ENCODE measurements around the gene HLA-DOB. TPM values are rescaled to one million over a fixed set of nuclear protein-coding genes. Genes with fewer than 3 reads are reported as not detected.
A peak's percentile ranks its signal among the peaks of the same experiment; 100 is the strongest.
"Not testable (repeated sequence)": the region's sequence is repeated elsewhere in the genome, so short reads cannot be mapped to it uniquely, and the experiment has no call there.

HLA-DOB gene
- total RNA-seq, 4 donors from 2014 or later: 1.3 to 1.6 TPM; not detected in 2

DNA sequence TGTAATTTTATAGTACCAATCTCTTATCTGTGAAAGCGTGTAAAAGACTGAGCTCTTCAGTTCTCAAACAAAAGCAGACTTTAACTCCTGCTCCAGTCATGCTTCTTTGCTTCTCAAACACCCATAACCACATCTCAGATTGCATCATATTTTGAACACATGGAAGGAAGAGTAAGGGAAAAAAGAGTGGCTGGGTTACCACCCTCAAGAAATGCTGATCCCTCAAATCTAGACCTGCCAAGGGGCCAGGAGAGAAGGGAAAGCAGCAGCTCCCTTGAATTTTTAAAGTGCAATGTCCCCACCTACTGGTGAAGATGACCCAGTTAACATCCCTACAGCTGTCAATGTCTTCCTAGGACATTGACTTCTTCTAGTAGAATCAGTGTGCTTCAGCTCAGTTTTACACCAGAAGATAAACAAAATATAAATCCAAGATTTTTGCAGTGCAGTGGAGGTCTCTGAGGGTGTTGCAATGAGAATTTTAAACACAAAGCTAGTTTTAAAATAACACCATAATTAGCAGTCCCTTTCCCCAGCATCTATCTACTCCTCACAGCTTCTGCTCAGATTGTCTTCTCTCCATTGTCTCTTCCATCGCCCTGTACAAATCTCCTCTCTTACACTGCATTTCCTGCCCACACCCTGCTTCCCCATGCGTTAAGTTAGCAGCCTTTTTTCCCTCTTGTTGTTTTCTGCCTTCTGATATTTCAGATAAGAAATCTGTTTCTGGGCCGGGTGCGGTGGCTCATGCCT, 30.8 kb downstream of the HLA-DOB start:
- H3K9me3 ChIP-seq: no peaks in the 10 kb centered on the region
- no peak for TF ChIP-seq POLR2A (IDR thresholded peaks at IDR 0.05)
- TF ChIP-seq, protein P1, sequence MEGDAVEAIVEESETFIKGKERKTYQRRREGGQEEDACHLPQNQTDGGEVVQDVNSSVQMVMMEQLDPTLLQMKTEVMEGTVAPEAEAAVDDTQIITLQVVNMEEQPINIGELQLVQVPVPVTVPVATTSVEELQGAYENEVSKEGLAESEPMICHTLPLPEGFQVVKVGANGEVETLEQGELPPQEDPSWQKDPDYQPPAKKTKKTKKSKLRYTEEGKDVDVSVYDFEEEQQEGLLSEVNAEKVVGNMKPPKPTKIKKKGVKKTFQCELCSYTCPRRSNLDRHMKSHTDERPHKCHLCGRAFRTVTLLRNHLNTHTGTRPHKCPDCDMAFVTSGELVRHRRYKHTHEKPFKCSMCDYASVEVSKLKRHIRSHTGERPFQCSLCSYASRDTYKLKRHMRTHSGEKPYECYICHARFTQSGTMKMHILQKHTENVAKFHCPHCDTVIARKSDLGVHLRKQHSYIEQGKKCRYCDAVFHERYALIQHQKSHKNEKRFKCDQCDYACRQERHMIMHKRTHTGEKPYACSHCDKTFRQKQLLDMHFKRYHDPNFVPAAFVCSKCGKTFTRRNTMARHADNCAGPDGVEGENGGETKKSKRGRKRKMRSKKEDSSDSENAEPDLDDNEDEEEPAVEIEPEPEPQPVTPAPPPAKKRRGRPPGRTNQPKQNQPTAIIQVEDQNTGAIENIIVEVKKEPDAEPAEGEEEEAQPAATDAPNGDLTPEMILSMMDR (IDR thresholded peaks at IDR 0.05): peak in 4 of 6 experiments; percentile 22 to 55 (median 48)
- no peaks in the 10 kb centered on the region for H3K36me3 ChIP-seq
- intact Hi-C loops (cut with DNase I): no loop called here
- no peaks in the 10 kb centered on the region for H3K27me3 ChIP-seq
- H3K27ac ChIP-seq: no peak overlapping the region
- H3K4me3 ChIP-seq (replicated peaks in 1 of 3): no peak overlapping the region
- DNase-seq: peak; percentile 11 to 23
- H3K4me1 ChIP-seq: no peaks in the 10 kb centered on the region
- WGBS, 2 donors: 37 to 49% methylated on average over 5 of the region's 5 CpGs

DNA sequence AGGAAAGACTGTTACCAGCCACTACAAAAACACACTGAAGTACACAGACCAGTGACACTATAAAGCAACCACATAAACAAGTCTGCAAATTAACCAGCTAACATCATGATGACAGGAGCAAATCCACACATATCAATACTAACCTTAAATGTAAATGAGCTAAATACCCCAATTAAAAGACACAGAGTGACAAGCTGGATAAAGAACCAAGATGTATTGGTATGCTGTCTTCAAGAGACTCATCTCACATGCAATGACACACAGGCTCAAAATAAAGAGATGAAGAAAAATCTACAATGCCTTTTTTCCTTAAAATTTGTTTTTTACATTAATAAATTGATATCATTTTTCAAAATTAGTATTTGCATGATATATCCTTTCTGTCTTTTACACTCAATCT, 33.9 kb downstream of the HLA-DOB start:
- H3K9me3 ChIP-seq; intact Hi-C loops (cut with DNase I); H3K27ac ChIP-seq; H3K4me1 ChIP-seq; H3K27me3 ChIP-seq; H3K36me3 ChIP-seq; DNase-seq; H3K4me3 ChIP-seq (replicated peaks in 1 of 3): not testable (repeated sequence)

DNA sequence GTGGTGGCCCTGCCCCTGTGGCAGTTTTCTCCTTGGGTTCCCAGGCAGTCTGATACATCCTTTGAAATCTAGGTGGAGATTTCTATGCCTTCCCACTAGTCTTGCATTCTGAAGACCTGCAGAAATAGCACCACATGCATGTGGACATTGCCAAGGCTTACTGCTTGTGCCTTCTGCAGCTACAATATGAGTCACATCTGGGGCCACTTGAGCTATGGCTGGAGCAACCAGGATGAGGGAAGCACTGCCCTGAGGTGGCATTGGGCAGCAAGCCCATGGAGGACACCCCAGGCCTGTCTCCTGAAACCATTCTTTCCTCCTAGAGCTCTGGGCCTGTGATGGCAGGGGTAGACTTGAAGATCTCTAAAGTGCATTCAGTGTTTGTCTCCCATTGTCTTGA, 37.8 kb downstream of the HLA-DOB start:
- no peak for DNase-seq
- Histone ChIP-seq H3K4me3 (replicated peaks in 1 of 3) (no peak overlapping the region), H3K4me1 (no peaks in the 10 kb centered on the region), H3K9me3 (no peaks in the 10 kb centered on the region), H3K36me3 (no peaks in the 10 kb centered on the region), H3K27ac (no peak overlapping the region), H3K27me3 (no peaks in the 10 kb centered on the region)
- intact Hi-C loops (cut with DNase I): no loop called here
- no peak for TF ChIP-seq POLR2A (IDR thresholded peaks at IDR 0.05)
- TF ChIP-seq, protein P1 (IDR thresholded peaks at IDR 0.05): no peak

DNA sequence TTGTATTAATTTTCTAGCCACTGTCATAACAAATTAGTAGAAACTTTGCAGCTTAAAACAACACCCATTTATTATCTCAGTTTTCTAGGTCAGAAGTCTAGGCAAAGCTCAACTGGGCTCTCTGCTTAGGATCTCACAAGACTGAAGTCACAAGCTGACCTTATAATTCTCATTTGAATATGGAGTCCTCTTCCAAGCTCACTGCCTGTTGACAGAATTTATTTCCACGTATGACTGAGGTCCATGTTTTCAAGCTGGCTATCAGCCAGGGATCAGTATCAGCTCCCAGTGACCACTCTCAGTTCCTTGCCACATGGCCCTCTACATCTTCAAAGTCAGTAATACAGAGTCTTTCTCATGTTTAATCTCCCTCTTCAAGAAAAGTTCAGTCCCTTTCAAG, 41.7 kb downstream of the HLA-DOB start:
- Histone ChIP-seq H3K27me3 (no peaks in the 10 kb centered on the region), H3K36me3 (no peaks in the 10 kb centered on the region), H3K9me3 (no peaks in the 10 kb centered on the region), H3K27ac (no peak overlapping the region), H3K4me1 (no peaks in the 10 kb centered on the region), H3K4me3 (replicated peaks in 1 of 3) (no peak overlapping the region)
- no peak for DNase-seq
- intact Hi-C loops (cut with DNase I): no loop called here
- TF ChIP-seq POLR2A (IDR thresholded peaks at IDR 0.05): no peak
- TF ChIP-seq, protein P1 (IDR thresholded peaks at IDR 0.05): no peak
- WGBS, 2 donors: 27 to 41% methylated on average over 1 of the region's 1 CpG

DNA sequence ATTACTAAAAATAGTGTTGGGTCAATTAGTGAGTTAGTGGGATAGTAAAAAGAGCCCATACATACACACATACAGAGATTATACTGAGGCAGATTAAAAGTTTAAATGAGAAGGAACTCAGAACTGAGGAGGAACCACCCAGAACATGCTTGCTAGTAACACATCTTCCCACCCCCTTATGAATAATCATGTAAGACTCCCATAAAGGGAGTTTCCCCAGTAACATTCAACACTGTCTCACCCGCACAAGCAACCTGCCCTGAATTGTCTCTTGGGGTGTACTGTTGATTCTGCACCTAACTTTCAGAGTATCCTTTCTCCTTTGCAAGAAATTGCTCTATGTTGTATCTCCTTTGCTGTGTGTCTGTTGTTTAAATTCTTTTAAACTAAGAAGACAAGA, 42.4 kb downstream of the HLA-DOB start:
- Histone ChIP-seq H3K4me3 (replicated peaks in 1 of 3) (no peak overlapping the region), H3K9me3 (no peaks in the 10 kb centered on the region), H3K27me3 (no peaks in the 10 kb centered on the region), H3K4me1 (no peaks in the 10 kb centered on the region), H3K36me3 (no peaks in the 10 kb centered on the region), H3K27ac (no peak overlapping the region)
- WGBS, 2 donors: 67 to 78% methylated on average over 1 of the region's 1 CpG
- no peak for DNase-seq
- no peak for TF ChIP-seq POLR2A (IDR thresholded peaks at IDR 0.05)
- TF ChIP-seq, protein P1 (IDR thresholded peaks at IDR 0.05): no peak
- intact Hi-C loops (cut with DNase I): no loop called here
